Measurements from ENCODE around the gene TC2N.
"Not testable (repeated sequence)": the region's sequence is repeated elsewhere in the genome, so short reads cannot be mapped to it uniquely, and the experiment has no call there.

The TC2N gene

DNA sequence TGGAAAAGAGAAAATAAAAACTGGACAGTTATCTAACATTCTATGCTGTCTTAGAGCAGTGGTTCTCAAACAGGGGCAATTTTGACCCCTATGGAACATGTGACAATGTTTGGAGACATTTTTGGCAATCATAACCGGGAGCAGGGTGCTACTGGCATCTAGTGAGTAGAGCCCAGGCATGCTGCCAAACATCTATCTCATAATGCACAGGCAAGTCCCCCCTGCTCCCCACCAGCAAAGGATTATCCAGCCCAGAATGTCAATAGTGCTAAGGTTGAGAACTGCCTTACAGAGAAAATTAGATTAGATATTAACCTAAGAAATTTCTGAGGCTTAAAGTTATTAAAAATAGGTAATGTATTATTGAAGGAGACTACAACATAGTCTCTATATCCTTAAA, 112.5 kb downstream of the TC2N start:
- no peak for DNase-seq (ENCODE audit: low spot score)

DNA sequence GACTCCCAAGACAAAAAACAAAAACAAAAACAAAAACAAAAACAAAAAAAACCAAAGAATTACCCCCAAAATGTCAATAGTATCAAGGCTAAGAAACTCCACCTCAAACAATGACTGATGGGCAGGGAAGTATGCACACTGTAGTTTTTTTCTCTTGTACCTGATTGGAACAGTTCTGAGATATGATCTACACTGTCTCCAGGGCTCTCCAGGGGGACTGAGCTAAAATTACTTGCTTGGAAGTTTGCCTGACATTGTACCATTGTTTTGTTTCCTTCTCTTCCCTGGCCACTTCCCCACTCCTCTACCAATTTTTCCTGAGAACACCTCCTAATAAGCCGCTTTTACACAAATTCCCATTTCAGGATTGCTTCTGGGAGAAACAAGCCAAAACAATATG, 113.2 kb downstream of the TC2N start:
- no peak for DNase-seq (ENCODE audit: low spot score)

DNA sequence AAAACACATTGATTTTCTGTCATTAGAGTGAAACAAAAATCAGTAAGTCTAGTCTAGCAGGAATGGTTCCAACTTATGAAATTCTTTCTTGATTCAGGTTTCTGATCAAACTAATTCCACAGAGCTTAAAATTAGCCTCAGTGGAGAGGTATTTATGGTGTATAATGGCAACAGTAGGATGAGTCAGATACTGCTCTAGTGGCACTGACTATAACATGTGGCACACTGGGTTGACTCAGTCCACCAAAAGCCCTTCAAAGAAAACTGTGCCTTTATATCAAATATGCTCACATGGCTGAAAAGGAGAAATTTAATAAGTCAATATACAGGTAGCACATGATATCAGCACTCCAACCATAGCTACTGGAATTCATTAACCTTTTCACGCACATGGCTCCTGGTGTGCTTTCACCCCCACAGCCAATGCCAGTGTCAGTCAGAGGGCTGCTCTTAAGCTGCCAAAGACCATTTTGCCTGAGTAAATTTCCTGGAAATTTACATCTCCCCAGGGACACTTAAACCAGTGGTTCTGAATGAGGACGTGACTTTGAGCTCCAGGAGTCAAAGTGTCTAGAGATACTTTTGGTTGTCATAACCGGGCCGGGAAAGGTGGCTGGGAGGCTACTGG, 113.7 kb downstream of the TC2N start:
- no peak for DNase-seq (ENCODE audit: low spot score)

DNA sequence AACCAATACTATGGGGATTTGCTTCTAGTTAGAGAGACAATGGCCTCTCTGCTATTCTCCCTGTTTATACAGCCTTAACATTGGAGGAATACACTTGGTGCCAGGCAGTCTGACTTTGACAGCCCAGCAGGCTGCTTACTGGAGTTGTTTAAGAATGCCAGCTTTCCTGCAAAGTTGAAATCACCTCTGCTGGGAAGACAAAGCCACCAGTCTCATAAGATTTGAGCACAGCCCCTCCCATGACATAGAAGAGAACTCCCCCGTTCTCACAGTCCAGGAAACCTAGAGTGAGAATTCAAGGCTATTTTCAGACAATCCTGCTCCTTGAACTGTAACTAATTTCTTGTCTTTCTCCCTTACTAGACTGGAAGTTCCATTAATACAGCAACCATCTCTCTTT, 114.4 kb downstream of the TC2N start:
- no peak for DNase-seq (ENCODE audit: low spot score)

DNA sequence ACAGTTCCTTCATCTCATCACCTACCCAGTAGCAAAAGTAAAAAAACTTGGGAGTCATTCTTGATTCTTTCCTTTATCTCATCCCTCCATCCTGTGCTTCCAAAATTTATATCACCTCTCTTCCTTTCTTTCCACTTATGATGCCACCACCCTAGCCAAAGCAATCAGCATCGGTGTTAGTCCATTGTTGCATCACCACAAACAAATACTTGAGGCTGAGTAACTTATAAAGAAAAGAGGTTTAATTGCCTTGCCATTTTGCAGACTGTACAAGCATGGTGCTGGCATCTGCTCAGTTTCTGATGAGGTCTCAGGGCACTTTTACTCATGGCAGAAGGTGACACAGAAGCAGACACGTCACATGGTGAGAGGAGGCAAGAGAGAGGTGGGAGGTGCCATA, 115.6 kb downstream of the TC2N start:
- DNase-seq (ENCODE audit: low spot score), result no peak

DNA sequence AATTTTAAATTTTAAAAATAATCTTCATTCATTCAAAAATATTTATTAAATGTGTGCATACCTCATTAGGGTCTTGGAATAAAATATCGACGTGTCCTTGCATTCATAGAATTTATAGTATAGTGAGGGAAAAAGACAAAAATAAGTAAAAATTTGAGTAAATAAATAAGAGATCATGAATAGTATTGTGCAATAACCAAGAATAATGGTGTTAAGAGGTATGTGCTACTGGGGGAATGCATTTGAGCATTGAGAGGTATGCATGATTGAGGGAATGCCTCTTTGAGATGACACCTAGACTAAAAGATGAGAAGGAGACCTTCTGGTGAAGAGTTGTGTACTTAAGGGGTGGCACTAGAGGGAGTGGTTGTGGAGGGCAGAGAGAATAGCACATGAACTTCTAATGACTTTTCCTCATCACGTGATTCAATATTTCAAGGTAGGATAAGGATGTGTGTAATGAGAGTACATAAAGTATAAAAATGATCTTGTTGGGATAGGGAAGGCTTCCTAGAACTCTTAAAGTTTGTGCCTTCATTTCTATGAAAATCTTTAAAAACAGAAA, 116.6 kb downstream of the TC2N start:
- DNase-seq (ENCODE audit: low spot score), result no peak

DNA sequence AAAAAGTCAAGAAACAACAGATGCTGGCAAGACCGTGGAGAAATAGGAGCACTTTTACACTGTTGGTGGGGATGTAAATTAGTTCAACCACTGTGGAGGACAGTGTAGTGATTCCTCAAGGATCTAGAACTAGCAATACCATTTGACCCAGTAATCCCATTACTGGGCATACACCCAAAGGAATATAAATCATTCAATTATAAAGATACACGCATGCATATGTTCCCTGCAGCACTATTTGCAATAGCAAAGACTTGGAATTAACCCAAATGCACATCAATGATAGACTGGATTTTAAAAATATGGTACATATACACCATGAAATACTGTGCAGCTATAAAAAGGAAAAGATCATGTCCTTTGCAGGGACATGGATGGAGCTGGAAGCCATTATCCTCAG, 117.5 kb downstream of the TC2N start:
- no peak for DNase-seq (ENCODE audit: low spot score)

DNA sequence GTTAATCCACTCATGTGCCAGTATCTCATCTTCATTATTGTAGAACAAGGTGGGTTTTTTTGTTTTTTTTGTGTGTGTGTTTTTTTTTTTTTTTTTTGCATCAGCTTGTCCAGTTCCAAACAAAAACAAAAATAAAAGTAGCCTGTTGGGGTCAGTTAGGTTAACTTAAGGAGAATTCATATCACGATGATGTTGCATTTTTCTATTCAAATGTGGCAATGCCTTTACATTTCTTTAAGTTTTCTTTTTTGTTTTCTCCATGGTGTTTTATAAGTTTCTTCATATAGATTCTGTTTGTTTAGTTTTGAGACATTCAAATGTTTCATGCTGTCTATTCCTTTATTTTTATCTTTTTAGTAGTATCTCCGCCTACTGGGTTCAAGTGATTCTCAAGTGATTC, 119.3 kb downstream of the TC2N start:
- no peak for DNase-seq (ENCODE audit: low spot score)

DNA sequence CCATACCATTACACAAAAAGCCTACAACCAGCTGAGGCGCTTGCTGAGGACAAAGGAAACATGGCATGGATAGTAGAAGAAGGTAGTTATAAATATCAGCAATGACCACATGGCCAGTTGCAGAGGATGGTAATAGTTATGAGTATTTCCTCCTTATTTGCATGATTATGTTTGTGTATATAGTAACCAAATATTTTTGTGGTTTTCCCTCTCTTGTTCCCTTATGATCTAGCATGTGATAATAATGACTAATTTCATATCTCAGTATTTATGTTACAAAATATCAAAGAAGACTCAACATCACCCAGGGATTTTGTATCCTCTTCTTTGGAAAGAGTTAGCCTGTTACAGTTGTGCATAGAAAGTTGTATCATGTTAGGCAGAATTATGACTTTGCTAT, 122.0 kb downstream of the TC2N start:
- DNase-seq (ENCODE audit: low spot score), result no peak

DNA sequence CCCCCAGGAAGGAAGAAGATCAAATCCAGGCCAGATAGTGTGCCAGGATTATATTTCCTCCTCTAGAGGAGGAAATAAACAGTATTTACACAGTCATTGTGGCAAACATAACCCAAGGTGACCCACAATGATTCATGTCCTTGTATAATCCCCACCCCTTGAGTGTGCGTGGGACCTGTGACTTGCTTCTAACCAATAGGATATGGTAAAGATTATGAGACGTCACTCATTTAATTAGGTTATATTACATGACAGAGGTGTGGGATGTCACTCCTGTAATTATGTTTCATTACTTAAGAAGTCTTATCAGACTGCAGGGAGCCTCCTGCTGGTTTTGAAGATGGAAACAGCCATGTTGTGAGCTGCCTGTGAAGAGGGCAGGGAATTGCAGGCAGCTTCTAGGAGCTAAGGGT, 123.3 kb downstream of the TC2N start:
- DNase-seq (ENCODE audit: low spot score), result no peak

DNA sequence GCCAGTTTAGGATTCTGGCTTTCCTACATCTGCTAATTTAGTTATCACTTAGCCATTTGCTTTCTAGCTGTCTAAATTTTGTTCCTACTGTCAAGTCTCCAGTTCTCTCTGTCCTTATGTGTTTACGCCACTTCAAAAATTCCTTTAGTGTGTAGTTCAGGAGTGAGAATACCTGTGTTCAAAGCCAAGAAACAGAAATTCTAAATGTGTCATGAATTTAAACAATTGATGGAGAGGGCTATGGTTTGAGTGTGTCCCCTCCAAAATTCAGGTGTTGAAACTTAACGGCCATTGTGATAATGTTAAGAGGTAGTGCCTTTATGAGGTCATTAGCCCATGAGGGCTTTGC, 124.1 kb downstream of the TC2N start:
- no peak for DNase-seq (ENCODE audit: low spot score)

DNA sequence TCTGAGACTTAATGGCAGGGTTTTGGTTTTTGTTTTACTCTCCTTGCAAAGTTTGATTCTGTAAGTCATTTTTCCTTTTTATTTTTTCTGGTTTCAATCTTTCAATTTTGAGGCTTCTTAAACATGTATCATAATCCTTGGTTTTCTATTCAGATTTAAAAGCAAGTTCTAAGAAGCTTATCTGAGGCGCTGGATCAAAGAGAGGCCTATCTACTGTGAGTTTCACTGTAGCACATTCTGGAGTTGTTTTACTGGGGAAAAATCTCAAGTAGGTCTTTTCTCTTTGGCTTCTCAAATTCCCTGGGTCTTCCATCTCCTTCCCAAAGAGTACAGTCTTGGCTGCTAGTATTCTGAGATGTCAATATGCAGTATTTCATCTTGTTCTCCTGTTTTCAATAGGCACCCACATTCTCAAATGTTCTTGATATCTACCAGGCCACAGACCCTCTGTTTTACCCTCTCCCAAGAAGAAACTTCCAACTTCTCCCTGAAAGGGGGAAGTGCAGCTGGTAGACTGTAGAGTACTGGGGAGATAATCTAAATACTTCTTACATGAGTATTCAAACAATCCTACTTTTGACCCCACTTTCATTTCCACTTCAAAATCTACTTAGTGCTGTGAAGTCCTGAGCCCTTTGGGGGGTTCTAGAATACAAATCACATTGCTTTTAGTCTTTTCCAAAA, 124.6 kb downstream of the TC2N start:
- no peak for DNase-seq (ENCODE audit: low spot score)

DNA sequence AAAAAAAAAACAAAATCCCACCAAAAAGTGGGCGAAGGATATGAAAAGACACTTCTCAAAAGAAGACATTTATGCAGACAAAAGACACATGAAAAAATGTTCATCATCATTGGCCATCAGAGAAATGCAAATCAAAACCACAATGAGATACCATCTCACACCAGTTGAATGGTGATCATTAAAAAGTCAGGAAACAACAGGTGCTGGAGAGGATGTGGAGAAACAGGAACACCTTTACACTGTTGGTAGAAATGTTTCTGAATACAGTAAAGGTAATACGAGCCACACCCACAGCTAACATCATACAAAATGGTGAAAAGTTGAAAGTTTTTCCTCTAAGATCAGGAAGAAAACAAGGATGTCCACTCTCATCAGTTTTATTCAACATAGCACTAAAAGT, 127.5 kb downstream of the TC2N start:
- DNase-seq (ENCODE audit: low spot score), result not testable (repeated sequence)

DNA sequence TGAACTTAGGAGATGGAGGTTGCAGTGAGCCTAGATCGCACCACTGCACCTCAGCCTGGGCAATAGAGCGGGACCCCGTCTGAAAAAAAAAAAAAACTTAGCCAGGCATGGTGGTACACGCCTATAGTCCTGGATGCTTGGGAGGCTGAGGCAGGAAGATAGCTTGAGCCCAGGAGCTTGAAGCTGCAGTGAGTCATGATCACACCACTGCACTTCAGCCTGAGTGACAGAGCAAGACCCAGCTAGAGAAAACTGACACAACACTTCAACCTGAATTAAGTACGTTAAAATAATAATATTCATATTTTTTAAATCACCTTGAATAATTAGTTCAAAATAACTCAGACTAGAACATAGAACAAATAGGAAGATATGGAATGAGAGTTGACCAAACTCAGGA, 129.7 kb downstream of the TC2N start:
- no peak for DNase-seq (ENCODE audit: low spot score)

DNA sequence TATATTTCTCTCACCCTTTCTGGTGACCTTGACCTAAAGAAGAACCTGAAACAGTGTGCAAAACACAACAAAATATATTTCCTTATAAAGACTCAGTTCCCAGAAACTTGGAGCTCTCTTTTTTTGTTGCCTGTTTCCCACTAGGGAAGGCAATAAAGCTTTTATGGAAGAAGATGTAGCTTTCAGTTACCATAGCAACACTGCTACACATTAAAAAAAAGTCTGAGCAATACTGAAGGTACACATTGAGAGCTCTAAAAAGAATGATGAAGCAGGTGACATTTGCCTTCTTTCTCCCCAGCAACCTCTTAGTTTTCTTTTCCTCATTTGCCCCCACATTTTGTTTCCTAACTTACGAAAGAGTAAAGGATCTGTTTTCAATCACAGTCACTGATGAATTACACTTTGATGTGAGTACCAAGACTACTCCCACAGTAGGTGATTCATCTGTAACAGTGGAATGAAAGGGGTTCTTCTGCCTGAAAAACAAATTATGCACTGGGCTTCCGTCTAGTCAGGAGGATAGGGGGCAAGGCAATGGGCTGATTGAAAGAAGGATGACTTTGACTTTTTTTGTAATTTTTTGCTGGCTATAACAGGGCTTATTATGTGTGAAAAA, 134.4 kb downstream of the TC2N start:
- no peak for DNase-seq (ENCODE audit: low spot score)

DNA sequence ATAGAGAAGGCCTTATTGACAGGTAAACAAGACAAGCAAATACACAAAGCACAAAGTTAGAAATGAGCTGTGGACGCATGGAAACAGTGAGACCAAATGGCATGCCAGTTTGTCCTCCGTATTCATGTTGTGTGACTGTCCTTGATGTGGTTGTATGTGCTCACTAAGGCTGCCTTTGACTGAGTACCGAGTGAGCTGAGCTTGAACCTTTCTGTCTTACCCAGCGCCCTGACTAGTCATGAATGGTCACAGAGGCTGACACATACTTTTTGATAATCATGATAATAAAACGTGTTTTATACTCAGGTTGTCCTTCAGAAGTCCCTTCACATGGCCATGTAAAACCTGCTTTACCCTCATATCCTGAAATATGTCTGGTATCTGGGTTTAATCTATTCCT, 134.9 kb downstream of the TC2N start:
- DNase-seq (ENCODE audit: low spot score), result no peak

DNA sequence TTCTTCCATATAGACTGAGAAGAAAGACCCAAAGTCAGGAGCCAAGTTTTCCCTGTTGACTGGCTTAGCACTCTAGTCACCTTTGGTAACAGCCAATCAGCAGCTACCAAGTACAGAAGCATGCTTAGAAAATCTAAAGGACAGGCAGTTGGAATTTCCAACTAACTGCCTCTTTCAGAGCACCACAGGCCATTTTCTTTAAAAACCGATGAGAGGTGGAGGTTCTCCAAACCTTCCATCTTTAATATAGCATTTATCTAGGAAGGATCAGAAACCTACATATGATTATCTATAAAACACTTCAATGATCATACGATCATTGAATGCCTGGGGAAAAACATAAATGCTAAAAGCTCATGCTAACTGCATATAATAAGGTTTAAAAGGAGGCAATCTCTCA, 135.3 kb downstream of the TC2N start, which contains the start of gene CATSPERB:
TSS of gene CATSPERB (minus strand) at position 101 of the 400 bp plus-strand sequence. CDS start 2,607 bp downstream, outside the sequence.
- DNase-seq (ENCODE audit: low spot score), result no peak

DNA sequence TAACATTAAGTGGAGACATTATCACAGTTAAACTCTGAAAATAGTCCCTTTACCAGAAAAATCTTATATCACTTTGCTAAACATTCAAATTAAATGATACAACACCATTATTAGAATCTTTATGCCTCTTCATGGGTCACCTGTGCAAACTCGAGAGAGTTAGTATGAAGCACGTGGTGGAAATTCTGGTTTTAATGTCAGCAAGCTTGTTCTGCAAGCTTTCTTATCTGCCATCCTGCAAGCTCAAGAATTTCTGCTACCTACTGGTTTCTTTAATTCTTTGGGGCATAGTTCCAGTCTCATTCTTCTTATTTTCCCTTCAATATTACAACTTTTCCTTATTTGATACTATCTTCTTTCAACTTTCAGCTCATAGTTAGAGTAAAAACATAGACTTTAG, 136.3 kb downstream of the TC2N start:
- no peak for DNase-seq (ENCODE audit: low spot score)

DNA sequence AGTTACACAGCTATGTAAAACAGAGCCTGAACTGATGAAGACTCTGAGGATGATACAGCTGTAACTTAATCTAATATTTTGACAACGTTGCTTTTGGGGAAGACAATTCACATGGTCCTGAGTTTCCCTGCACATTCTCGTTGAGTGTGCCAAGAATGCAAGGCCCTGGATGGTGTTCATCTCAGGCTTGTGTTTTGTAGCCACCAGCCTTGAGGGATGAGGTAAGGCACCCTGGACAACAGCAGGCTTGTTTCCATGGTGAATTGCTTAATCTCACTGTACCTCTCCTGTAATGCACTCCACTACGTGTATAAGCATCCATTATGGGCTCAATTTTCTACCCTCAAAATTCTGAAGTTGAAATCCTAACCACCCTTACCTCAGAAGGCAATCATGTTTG, 137.6 kb downstream of the TC2N start:
- no peak for DNase-seq (ENCODE audit: low spot score)
